Subcutaneous abdominal adipose tissue (tissue), 5 donors: Measurements from ENCODE around the gene LRP2BP.
"Not testable (repeated sequence)": the region's sequence is repeated elsewhere in the genome, so short reads cannot be mapped to it uniquely, and the experiment has no call there.

Experiments used
- H3K27ac ChIP-seq: one replicate; pipeline ENCODE4 v1.7.0; 2013; ENCODE audit warnings: low read depth, mild to moderate bottlenecking, inconsistent platforms, low read length, moderate library complexity
- H3K27me3 ChIP-seq, 5 donors: one replicate each; pipeline ENCODE4 v1.7.0; 2013; ENCODE audit warnings: low read length in 5 of 5, inconsistent platforms in 1 of 5; ENCODE audit not compliant: control insufficient read depth in 5 of 5, insufficient read depth in 4 of 5
- H3K36me3 ChIP-seq, 5 donors: one replicate each; pipeline ENCODE4 v1.7.0; 2013; ENCODE audit warnings: low read length in 5 of 5; ENCODE audit not compliant: control insufficient read depth in 5 of 5, insufficient read depth in 5 of 5
- H3K4me1 ChIP-seq, 5 donors: one replicate each; pipeline ENCODE4 v1.7.0; 2013; ENCODE audit warnings: low read length in 5 of 5, mild to moderate bottlenecking in 3 of 5, moderate library complexity in 1 of 5; ENCODE audit not compliant: control insufficient read depth in 5 of 5, insufficient read depth in 5 of 5
- H3K4me3 ChIP-seq, 5 donors: one replicate each; pipeline ENCODE4 v1.7.0; 2013; ENCODE audit warnings: low read length in 5 of 5, low read depth in 1 of 5
- H3K9ac ChIP-seq, 5 donors: one replicate each; pipeline ENCODE4 v1.7.0; 2013; ENCODE audit warnings: low read length in 5 of 5, mild to moderate bottlenecking in 4 of 5, moderate library complexity in 3 of 5
- H3K9me3 ChIP-seq, 5 donors: one replicate each; pipeline ENCODE4 v1.7.0; 2013; ENCODE audit warnings: low read length in 5 of 5; ENCODE audit not compliant: control insufficient read depth in 5 of 5
- donor health status: healthy.
- donor health status: healthy.
- donor health status: healthy.
- donor health status: healthy.
- donor health status: healthy.

LRP2BP gene

DNA sequence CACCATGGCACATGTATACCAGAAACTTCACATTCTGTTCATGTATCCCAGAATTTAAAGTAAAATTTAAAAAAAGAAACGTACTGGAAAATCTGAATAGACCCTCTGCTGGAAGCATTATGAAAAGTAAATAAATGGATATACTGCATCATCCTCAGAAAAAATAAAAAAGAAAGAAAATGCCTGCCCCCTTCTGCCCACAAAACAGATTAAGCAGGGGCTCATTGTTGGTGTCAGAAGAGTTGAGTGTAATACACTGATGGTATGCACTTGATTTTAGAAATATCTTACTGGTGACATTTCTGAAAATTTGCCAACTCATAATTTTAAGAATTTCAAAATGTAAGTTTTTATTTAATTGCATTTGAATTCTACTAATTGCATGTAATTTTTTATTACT lies 77.8 kb downstream of the LRP2BP start:
- Histone ChIP-seq H3K9me3 (no peaks in the 10 kb centered on the region), H3K4me3 (no peak overlapping the region), H3K4me1 (no peaks in the 10 kb centered on the region), H3K36me3 (peaks cover 0 to 7% (median 5%) of the 10 kb centered on the region in 5 donors), H3K9ac (no peak overlapping the region), H3K27me3 (no peaks in the 10 kb centered on the region), H3K27ac (no peak overlapping the region)

DNA sequence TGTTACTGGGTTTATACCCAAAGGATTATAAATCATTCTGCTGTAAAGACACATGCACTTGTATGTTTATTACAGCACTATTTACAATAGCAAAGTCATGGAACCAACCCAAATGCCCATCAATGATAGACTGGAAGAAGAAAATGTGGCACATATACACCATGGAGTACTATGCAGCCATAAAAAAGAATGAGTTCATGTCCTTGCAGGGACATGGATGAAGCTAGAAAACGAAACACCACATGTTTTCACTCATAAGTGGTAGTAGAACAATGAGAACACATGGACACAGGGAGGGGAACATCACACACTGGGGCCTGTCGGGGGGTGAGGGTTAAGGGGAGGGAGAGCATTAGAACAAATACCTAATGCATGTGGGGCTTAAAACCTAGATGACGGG lies 78.3 kb downstream of the LRP2BP start:
- not testable (repeated sequence) for H3K4me3 ChIP-seq, H3K4me1 ChIP-seq, H3K27me3 ChIP-seq, H3K27ac ChIP-seq, H3K9ac ChIP-seq, H3K9me3 ChIP-seq
- peaks cover 3 to 11% (median 5%) of the 10 kb centered on the region in 5 donors for H3K36me3 ChIP-seq
